SU-DHL-6 (cell line): ENCODE measurements around the gene BEAN1.

Experiments
- CTCF ChIP-seq: fragments of 200-600 bp; sonication (generic); IDR thresholded peaks from one replicate; pipeline ENCODE4 v1.5.1; 2017; ENCODE audit warnings: antibody characterized with exemption, mild to moderate bottlenecking, low read length, moderate library complexity; ENCODE audit not compliant: insufficient read depth, poor library complexity, severe bottlenecking
- EZH2phosphoT487 ChIP-seq: fragments of 200-600 bp; sonication (generic), shearing (Covaris generic); conservative IDR thresholded peaks from 2 replicates; pipeline ENCODE4 v1.6.1; 2018; ENCODE audit warnings: mild to moderate bottlenecking, antibody characterized with exemption, low read length, moderate library complexity, mixed read lengths

DNA sequence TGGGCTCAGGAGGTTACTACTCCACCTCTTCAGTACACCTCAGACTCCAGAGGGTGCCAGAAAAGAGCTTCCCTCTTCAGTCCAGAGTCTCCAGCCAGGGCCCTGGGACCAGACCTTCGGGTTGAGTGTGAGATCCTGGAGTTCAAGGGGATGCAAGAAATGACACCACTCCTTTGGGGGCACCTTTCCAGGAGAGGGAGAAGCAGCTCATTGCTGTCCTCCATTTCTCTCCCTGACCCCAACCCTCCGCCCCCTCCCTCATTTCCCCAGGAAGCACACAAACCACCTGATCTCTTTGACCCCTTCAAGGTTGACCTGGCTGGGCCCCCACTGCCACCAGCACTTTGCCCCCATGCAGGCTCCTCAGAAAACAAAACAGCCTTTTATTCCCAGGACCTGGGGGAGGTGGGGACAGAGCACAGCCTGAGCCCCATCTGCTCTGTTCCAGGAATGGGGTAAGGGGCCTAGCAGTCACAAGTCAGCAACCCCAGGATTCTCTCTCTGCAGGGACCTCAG lies 39.2 kb upstream of the BEAN1 start:
- TF ChIP-seq CTCF (no peak), EZH2phosphoT487 (no peak)
